ENCODE measurements around the gene FHIT.

DNA sequence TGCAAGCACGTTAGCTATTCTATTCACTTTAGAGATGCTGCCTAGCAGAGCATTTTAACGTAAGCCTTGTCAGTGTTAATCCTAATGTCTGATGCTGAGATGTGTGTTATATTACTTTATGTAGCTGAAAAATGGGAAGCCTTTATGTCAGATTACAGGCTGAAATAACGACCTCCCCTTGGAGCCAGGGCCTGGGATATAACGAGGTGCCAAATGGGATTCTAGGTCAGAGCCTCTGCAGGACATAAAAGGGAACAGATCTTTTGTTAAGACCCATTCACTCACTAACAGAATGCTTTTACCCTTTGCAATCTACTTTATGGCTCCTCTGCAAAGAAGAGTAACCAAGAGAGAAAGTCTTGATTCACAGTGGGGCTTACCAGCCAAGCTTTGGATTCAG is 1385.9 kb downstream of the FHIT start:
- TF ChIP-seq, protein P1, sequence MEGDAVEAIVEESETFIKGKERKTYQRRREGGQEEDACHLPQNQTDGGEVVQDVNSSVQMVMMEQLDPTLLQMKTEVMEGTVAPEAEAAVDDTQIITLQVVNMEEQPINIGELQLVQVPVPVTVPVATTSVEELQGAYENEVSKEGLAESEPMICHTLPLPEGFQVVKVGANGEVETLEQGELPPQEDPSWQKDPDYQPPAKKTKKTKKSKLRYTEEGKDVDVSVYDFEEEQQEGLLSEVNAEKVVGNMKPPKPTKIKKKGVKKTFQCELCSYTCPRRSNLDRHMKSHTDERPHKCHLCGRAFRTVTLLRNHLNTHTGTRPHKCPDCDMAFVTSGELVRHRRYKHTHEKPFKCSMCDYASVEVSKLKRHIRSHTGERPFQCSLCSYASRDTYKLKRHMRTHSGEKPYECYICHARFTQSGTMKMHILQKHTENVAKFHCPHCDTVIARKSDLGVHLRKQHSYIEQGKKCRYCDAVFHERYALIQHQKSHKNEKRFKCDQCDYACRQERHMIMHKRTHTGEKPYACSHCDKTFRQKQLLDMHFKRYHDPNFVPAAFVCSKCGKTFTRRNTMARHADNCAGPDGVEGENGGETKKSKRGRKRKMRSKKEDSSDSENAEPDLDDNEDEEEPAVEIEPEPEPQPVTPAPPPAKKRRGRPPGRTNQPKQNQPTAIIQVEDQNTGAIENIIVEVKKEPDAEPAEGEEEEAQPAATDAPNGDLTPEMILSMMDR (IDR thresholded peaks at IDR 0.05), result no peak
- no peak for TF ChIP-seq EZH2 (IDR thresholded peaks at IDR 0.05)

Measured in neural progenitor cell (in vitro differentiated cells).